ENCODE data around the gene TRIM44.

GRCh38 chr11:35658020-35658948, 4.3 kb upstream of the TRIM44 start:
- TF ChIP-seq MYC (IDR thresholded peaks at IDR 0.05; ENCODE audit: low read depth, low read length) (no peak), CTCF (IDR thresholded peaks at IDR 0.05; ENCODE audit: low read depth, low read length) (no peak), POLR2A (IDR thresholded peaks at IDR 0.05; ENCODE audit: extremely low read depth, insufficient read length) (no peak)
